Smooth muscle cell (in vitro differentiated cells): Measurements from ENCODE around the gene CBX7. TPM values are rescaled to one million over a fixed set of nuclear protein-coding genes. Genes with fewer than 3 reads are reported as not detected.

Experiments used
- DNase-seq: peaks from one replicate; lab custom pipeline; 2025; ENCODE audit not compliant: unreplicated experiment; lab: John Stamatoyannopoulos, UW
- H2AFZ ChIP-seq: fragments of 200-600 bp; sonication (generic); 2 replicates; pipeline ENCODE4 v1.6.0; 2016; ENCODE audit warnings: antibody characterized with exemption, low read depth, mild to moderate bottlenecking
- H3F3A ChIP-seq: fragments of 200-600 bp; sonication (generic); 2 replicates; pipeline ENCODE4 v1.6.0; 2017; ENCODE audit warnings: antibody characterized with exemption, low read depth
- H3K27ac ChIP-seq: fragments of 200-600 bp; sonication (generic); 2 replicates; pipeline ENCODE4 v1.5.1; 2016; ENCODE audit warnings: low read depth, mild to moderate bottlenecking
- H3K27me3 ChIP-seq: fragments of 200-600 bp; sonication (generic); 2 replicates; pipeline ENCODE4 v1.6.1; 2016; ENCODE audit warnings: low read depth, mild to moderate bottlenecking
- H3K36me3 ChIP-seq: fragments of 200-600 bp; sonication (generic); 2 replicates; pipeline ENCODE4 v1.5.1; 2016; ENCODE audit warnings: low read depth
- H3K4me1 ChIP-seq: fragments of 200-600 bp; sonication (generic); 2 replicates; pipeline ENCODE4 v1.5.1; 2016; ENCODE audit warnings: low read depth
- H3K4me2 ChIP-seq: fragments of 200-600 bp; sonication (generic); 2 replicates; pipeline ENCODE4 v1.6.0; 2016; ENCODE audit warnings: mild to moderate bottlenecking
- H3K4me3 ChIP-seq: fragments of 200-600 bp; sonication (generic); 2 replicates; pipeline ENCODE4 v1.5.1; 2016; ENCODE audit warnings: mild to moderate bottlenecking
- H3K79me2 ChIP-seq: fragments of 200-600 bp; sonication (generic); 2 replicates; pipeline ENCODE4 v1.6.0; 2016; ENCODE audit warnings: low read depth, mild to moderate bottlenecking
- H3K9ac ChIP-seq: fragments of 200-600 bp; sonication (generic); 2 replicates; pipeline ENCODE4 v1.6.0; 2016; ENCODE audit warnings: low read depth
- H3K9me3 ChIP-seq: fragments of 200-600 bp; sonication (generic); replicated peaks from 2 replicates; pipeline ENCODE4 v1.5.1; 2016; ENCODE audit warnings: low read depth
- H4K20me1 ChIP-seq: fragments of 200-600 bp; sonication (generic); 2 replicates; pipeline ENCODE4 v1.6.0; 2016; ENCODE audit warnings: low read depth
- WGBS: methylation state at CpG from one replicate; pipeline ENCODE4 v1.1.7; 2016; ENCODE audit warnings: low lambda C conversion rate; 5-methylcytosine and 5-hydroxymethylcytosine counted together
- polyA plus RNA-seq: library from polyadenylated mRNA; unstranded; fragments of >200 nt; fragmentation: Nextera tagmentation; extraction: Ambion mirVana; gene quantifications from 2 replicates; pipeline ENCODE4 v1.2.1, GENCODE V29; 2016
- total RNA-seq: library from RNA; depleted of rRNA; stranded (reverse); fragments of >200 nt; gene quantifications from 2 replicates; pipeline ENCODE4 v1.2.3, GENCODE V29; 2014
- TF ChIP-seq, protein P1 (sequence below): fragments of 200-600 bp; sonication (generic); IDR thresholded peaks from 2 replicates; pipeline ENCODE4 v1.5.1; 2017; ENCODE audit warnings: borderline replicate concordance, mild to moderate bottlenecking, antibody characterized with exemption; ENCODE audit not compliant: insufficient read depth, poor library complexity, severe bottlenecking

Gene CBX7
- total and polyA plus RNA-seq, 2 experiments from 2014 or later = 0.40 to 1.7 TPM

DNA sequence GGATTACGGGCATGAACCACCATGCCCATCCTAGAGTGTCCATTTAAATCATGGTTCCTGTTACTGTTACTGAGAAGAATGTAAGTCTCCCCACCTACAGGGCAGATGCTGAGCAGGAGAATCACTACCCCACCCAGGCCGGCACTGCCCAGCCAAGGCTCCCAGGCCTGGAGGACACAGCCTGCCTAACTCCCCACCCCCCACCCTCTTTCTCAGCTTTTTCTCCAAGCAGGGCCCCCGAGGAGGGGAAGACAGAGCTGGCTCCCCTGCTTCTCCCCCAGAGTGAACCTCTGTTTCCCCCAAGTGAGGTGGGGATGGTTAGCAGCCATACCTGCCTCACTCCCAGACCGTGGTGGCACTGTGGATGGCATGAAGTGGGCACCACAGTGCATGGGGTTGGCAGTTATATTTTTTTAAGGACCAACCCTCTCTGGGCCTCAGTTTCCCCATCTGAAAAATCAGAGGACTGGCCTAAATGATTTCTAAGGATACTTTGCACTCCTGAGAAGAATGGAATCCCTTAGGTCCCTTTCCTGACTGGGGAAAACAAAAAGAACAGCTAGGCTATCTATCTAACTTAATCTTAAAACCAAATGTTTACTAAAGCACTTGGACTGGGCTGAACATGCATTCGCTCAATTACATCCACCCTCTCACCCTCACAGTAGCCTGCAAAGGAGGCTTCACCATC lies 5.0 kb downstream of the CBX7 start:
- H3K9ac ChIP-seq = no peak overlapping the region
- no peak overlapping the region for H3K4me2 ChIP-seq
- no peaks in the 10 kb centered on the region for H3K79me2 ChIP-seq
- no peaks in the 10 kb centered on the region for H3K27me3 ChIP-seq
- H3K36me3 ChIP-seq = no peaks in the 10 kb centered on the region
- no peak overlapping the region for H3K4me3 ChIP-seq
- no peaks in the 10 kb centered on the region for H3K9me3 ChIP-seq
- WGBS = 91% methylated on average over 5 of the region's 5 CpGs
- no peak overlapping the region for H3K27ac ChIP-seq
- H2AFZ ChIP-seq = no peak overlapping the region
- peaks cover 6% of the 10 kb centered on the region for H3K4me1 ChIP-seq
- peaks cover 7% of the 10 kb centered on the region for H3F3A ChIP-seq
- no peaks in the 10 kb centered on the region for H4K20me1 ChIP-seq
- TF ChIP-seq, protein P1, sequence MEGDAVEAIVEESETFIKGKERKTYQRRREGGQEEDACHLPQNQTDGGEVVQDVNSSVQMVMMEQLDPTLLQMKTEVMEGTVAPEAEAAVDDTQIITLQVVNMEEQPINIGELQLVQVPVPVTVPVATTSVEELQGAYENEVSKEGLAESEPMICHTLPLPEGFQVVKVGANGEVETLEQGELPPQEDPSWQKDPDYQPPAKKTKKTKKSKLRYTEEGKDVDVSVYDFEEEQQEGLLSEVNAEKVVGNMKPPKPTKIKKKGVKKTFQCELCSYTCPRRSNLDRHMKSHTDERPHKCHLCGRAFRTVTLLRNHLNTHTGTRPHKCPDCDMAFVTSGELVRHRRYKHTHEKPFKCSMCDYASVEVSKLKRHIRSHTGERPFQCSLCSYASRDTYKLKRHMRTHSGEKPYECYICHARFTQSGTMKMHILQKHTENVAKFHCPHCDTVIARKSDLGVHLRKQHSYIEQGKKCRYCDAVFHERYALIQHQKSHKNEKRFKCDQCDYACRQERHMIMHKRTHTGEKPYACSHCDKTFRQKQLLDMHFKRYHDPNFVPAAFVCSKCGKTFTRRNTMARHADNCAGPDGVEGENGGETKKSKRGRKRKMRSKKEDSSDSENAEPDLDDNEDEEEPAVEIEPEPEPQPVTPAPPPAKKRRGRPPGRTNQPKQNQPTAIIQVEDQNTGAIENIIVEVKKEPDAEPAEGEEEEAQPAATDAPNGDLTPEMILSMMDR = no peak
- no peak for DNase-seq

DNA sequence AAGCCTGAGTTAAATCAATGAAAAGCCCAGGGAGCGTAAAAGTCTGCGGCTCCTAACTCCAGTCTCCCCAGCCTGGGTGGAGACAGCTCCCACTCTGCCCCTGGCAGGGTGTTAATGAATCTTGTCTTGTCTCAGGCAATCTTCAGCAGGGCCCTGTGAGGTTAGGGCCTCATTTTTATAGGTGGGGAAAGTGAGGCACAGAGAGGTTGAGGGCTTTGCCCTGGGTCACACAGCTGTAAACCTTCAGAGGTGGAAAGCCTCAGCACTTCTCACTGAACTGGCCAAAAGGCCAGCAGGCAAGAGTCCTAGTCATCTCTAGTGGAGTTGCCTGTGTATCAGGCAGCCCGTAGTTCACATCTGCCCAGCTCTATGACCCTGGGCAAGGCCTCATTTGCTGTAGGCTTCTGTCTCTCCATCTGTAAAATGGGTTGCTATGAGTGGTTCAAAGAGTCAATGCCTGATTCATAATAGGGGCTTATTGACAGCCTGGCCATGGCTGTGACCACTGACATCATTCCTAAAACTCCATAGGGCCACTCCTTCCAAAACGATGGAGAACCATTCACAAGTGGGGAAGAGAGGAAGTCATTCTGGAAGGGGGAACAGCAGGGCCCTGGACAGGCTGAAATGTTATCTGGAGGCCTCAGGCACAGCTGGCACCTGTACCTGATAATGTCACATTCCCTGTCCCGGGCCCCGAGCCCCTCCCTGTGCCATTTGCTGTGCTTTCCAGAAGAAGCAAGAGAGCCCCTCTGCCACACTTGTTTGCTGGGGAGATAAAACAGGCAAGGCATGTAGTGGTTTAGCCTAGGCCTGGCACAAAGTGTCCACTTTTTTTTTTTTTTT lies 6.0 kb downstream of the CBX7 start:
- H3K4me2 ChIP-seq = peak overlapping the region; percentile 100
- WGBS = 88% methylated on average over 6 of the region's 6 CpGs
- peaks cover 7% of the 10 kb centered on the region for H3F3A ChIP-seq
- no peaks in the 10 kb centered on the region for H3K9me3 ChIP-seq
- DNase-seq = no peak
- peak overlapping the region; percentile 34 for H3K27ac ChIP-seq
- peaks cover 6% of the 10 kb centered on the region for H3K4me1 ChIP-seq
- no peaks in the 10 kb centered on the region for H3K36me3 ChIP-seq
- H3K27me3 ChIP-seq = no peaks in the 10 kb centered on the region
- H4K20me1 ChIP-seq = no peaks in the 10 kb centered on the region
- no peaks in the 10 kb centered on the region for H3K79me2 ChIP-seq
- peak overlapping the region; percentile 40 for H3K9ac ChIP-seq
- TF ChIP-seq, protein P1 = no peak
- H3K4me3 ChIP-seq = peak overlapping the region; percentile 97
- peak overlapping the region; percentile 89 for H2AFZ ChIP-seq

DNA sequence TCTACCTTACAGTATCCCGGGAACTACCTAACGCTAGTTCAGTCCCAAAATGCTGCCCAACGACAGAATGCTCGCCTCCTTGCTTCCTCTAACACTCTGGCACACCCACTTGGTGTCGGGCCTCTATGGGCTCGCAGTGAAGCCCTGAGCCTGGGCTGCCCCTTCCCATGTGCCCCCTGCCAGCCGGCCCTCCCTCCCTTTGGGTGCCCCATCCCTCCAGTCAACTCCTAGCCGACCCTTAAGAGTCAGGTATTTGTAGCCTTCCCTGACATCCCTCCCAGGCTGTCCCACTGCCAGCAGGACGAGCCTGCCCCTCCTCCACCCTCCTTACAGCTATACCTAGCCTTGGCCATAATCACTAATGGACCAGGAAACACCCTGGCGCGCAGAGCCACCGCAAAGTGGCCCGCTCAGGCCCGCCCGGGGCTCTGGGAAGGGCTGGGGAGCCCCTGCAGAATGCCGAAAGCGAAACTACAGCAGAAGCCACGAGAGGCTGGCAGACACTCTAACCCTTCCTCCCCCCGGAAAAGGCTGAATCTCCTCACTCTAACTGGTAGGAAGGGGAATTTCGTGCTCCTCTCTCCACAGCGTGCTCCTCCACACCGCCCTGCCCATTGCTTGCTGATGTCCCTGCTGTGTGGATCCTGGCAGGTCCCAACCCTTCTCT lies 8.2 kb downstream of the CBX7 start:
- Histone ChIP-seq H3K9me3 (no peaks in the 10 kb centered on the region), H4K20me1 (no peaks in the 10 kb centered on the region), H3K79me2 (no peaks in the 10 kb centered on the region), H3K27me3 (no peaks in the 10 kb centered on the region), H3K4me2 (peak overlapping the region; percentile 100), H3F3A (no peaks in the 10 kb centered on the region), H3K27ac (no peak overlapping the region), H3K36me3 (no peaks in the 10 kb centered on the region), H3K4me1 (peaks cover 6% of the 10 kb centered on the region), H2AFZ (no peak overlapping the region), H3K9ac (no peak overlapping the region), H3K4me3 (peak overlapping the region; percentile 97)
- DNase-seq = no peak
- TF ChIP-seq, protein P1 = no peak
- WGBS = 27% methylated on average over 22 of the region's 22 CpGs
